HFFc6 (cell line): ENCODE measurements around the gene LMTK3. TPM values are rescaled to one million over a fixed set of nuclear protein-coding genes. Genes with fewer than 3 reads are reported as not detected.

Source experiments
- DNase-seq: peaks from one replicate; pipeline ENCODE4 v3.0.0-alpha.2; 2018
- H3K27ac Mint-ChIP-seq: 2 replicates; pipeline ENCODE4 v1.8.0; 2020; ENCODE audit warnings: mild to moderate bottlenecking, mixed read lengths
- H3K27me3 Mint-ChIP-seq: 2 replicates; pipeline ENCODE4 v1.8.0; 2021; ENCODE audit warnings: mild to moderate bottlenecking, moderate library complexity, mixed read lengths; ENCODE audit not compliant: insufficient read depth
- H3K36me3 Mint-ChIP-seq: 2 replicates; pipeline ENCODE4 v1.8.0; 2021; ENCODE audit warnings: low read depth, mixed read lengths
- H3K4me1 Mint-ChIP-seq: 2 replicates; pipeline ENCODE4 v1.8.0; 2020; ENCODE audit warnings: low read depth, mixed read lengths
- H3K4me3 Mint-ChIP-seq: 2 replicates; pipeline ENCODE4 v1.8.0; 2020; ENCODE audit warnings: mild to moderate bottlenecking, moderate library complexity, mixed read lengths
- H3K9me3 Mint-ChIP-seq: 2 replicates; pipeline ENCODE4 v1.8.0; 2020; ENCODE audit warnings: mild to moderate bottlenecking, mixed read lengths
- CTCF ChIP-seq: fragments of 200-600 bp; sonication (generic); IDR thresholded peaks from 2 replicates; pipeline ENCODE4 v1.5.0; 2021; ENCODE audit warnings: antibody characterized with exemption, mild to moderate bottlenecking
- total RNA-seq, 6 experiments: library from RNA; stranded (reverse); fragmentation: NEBNext Ultra II Directional; extraction: Animal tissue kit (Norgen Biotek cat#: 25700); gene quantifications; 2 replicates in 1 of 6; 3 replicates in 5 of 6; pipeline ENCODE4 v1.2.3, GENCODE V29; 2021

The LMTK3 gene
- total RNA-seq, 6 experiments from 2014 or later = 0.21 to 0.88 (median 0.60) TPM

- Mint-ChIP-seq H3K9me3 (no peaks in the 10 kb centered on the region), H3K4me3 (no peak overlapping the region), H3K27ac (no peak overlapping the region), H3K27me3 (peaks cover 4% of the 10 kb centered on the region), H3K4me1 (peaks cover 7% of the 10 kb centered on the region), H3K36me3 (no peaks in the 10 kb centered on the region)
- no peak for TF ChIP-seq CTCF
- peak; percentile 24 for DNase-seq
Measured at GRCh38 chr19:48513289-48514122, 1.9 kb upstream of the LMTK3 start.

- Mint-ChIP-seq H3K27ac (no peak overlapping the region), H3K36me3 (no peaks in the 10 kb centered on the region), H3K9me3 (no peaks in the 10 kb centered on the region), H3K4me3 (no peak overlapping the region), H3K27me3 (peaks cover 11% of the 10 kb centered on the region), H3K4me1 (peaks cover 7% of the 10 kb centered on the region)
- DNase-seq = no peak
- TF ChIP-seq CTCF = no peak
Measured at GRCh38 chr19:48512504-48513288, 1.1 kb upstream of the LMTK3 start.

GRCh38 chr19:48511321-48511731 lies 309 bp downstream of the LMTK3 start:
- Mint-ChIP-seq H3K36me3 (no peaks in the 10 kb centered on the region), H3K27ac (no peak overlapping the region), H3K27me3 (peaks cover 13% of the 10 kb centered on the region), H3K9me3 (no peaks in the 10 kb centered on the region), H3K4me3 (no peak overlapping the region), H3K4me1 (peaks cover 7% of the 10 kb centered on the region)
- no peak for TF ChIP-seq CTCF
- DNase-seq = no peak

- no peak for TF ChIP-seq CTCF
- peak; percentile 19 for DNase-seq
- H3K36me3 Mint-ChIP-seq = no peaks in the 10 kb centered on the region
- H3K4me1 Mint-ChIP-seq = peaks cover 7% of the 10 kb centered on the region
- peak overlapping the region; percentile 41 for H3K4me3 Mint-ChIP-seq
- peaks cover 13% of the 10 kb centered on the region for H3K27me3 Mint-ChIP-seq
- H3K9me3 Mint-ChIP-seq = no peaks in the 10 kb centered on the region
- no peak overlapping the region for H3K27ac Mint-ChIP-seq
Measured at GRCh38 chr19:48510421-48511268, 990 bp downstream of the LMTK3 start.

GRCh38 chr19:48509467-48510194 lies 2.0 kb downstream of the LMTK3 start:
- H3K27ac Mint-ChIP-seq = no peak overlapping the region
- no peak for DNase-seq
- no peaks in the 10 kb centered on the region for H3K36me3 Mint-ChIP-seq
- no peaks in the 10 kb centered on the region for H3K9me3 Mint-ChIP-seq
- H3K4me3 Mint-ChIP-seq = no peak overlapping the region
- TF ChIP-seq CTCF = no peak
- peaks cover 13% of the 10 kb centered on the region for H3K27me3 Mint-ChIP-seq
- H3K4me1 Mint-ChIP-seq = peaks cover 7% of the 10 kb centered on the region
